Naive thymus-derived CD8-positive, alpha-beta T cell (primary cell): Measurements from ENCODE around the gene SNHG17. TPM values are rescaled to one million over a fixed set of nuclear protein-coding genes. Genes with fewer than 3 reads are reported as not detected.
"Not testable (repeated sequence)": the region's sequence is repeated elsewhere in the genome, so short reads cannot be mapped to it uniquely, and the experiment has no call there.

Experiments
- ATAC-seq, 2 donors: fragments of 150-1000 bp; cut with Tn5 transposase in 1 of 2; sonication (Bioruptor Pico), chemical (Tn5 transposase) in 1 of 2; 1 replicate in 1 of 2; 2 replicates in 1 of 2; pipeline ENCODE4 v1.10.0; 2021; ENCODE audit warnings: mild to moderate bottlenecking in 2 of 2, moderate library complexity in 2 of 2
- POLR2A ChIA-PET: fragments of 350-600 bp; sonication (Branson Sonifier 250); formaldehyde crosslinking; loops from one replicate; lab custom pipeline; 2021; ENCODE audit warnings: antibody characterized with exemption; lab: Charles Lee
- DNase-seq, 10 donors: peaks; one replicate each; pipeline versions ENCODE4 v3.0.0 to v3.0.0-alpha.2; 2020 to 2022
- H3K27ac Mint-ChIP-seq, 10 donors: one replicate each; pipeline ENCODE4 v1.8.0; 2020 to 2022; ENCODE audit warnings: mild to moderate bottlenecking in 10 of 10, mixed read lengths in 10 of 10, moderate library complexity in 4 of 10, inconsistent platforms in 1 of 10
- H3K27me3 Mint-ChIP-seq, 5 donors: one replicate each; pipeline ENCODE4 v1.8.0; 2021 to 2022; ENCODE audit warnings: mixed read lengths in 5 of 5
- H3K36me3 Mint-ChIP-seq, 3 donors: one replicate each; pipeline ENCODE4 v1.8.0; 2020 to 2022; ENCODE audit warnings: mixed read lengths in 3 of 3, mild to moderate bottlenecking in 2 of 3, inconsistent platforms in 1 of 3
- H3K4me1 Mint-ChIP-seq, 4 donors: one replicate each; pipeline ENCODE4 v1.8.0; 2021 to 2022; ENCODE audit warnings: mixed read lengths in 4 of 4
- H3K4me3 Mint-ChIP-seq, 10 donors: one replicate each; pipeline ENCODE4 v1.8.0; 2020 to 2022; ENCODE audit warnings: mild to moderate bottlenecking in 10 of 10, mixed read lengths in 10 of 10, moderate library complexity in 6 of 10, inconsistent platforms in 1 of 10
- H3K9me3 Mint-ChIP-seq, 9 donors: one replicate each; pipeline ENCODE4 v1.8.0; 2020 to 2022; ENCODE audit warnings: mixed read lengths in 9 of 9, mild to moderate bottlenecking in 3 of 9, inconsistent platforms in 1 of 9, moderate library complexity in 1 of 9
- polyA plus RNA-seq, 3 donors: library from polyadenylated mRNA; unstranded; fragments of 300-500 nt; fragmentation: Illumina TruSeq; gene quantifications; one replicate each; pipeline ENCODE4 v1.2.3, GENCODE V29; 2021
- total RNA-seq, 8 experiments: library from RNA in 2 of 8; stranded (reverse) in 2 of 8; gene quantifications; one replicate each; pipeline ENCODE4 v1.2.3 and lab custom pipeline; 2021 to 2026

The SNHG17 gene
- total RNA-seq (10 to 100 TPM; 75.3 to 78.2 TPM), polyA plus RNA-seq (100 to 1,000 TPM in 1 of 3 donors, 10 to 100 TPM in 2; 33.8 to 127 (median 57.0) TPM), total RNA-seq (lab: John Stamatoyannopoulos, UW) (32.4 to 121 (median 97.1) reads per million in 6 experiments)

- Mint-ChIP-seq H3K4me1 (peaks cover 20 to 45% (median 38%) of the 10 kb centered on the region in 4 donors), H3K27ac (peak within 1 kb of the TSS; percentile 88 to 99 (median 97)), H3K27me3 (peaks cover 0 to 5% (median 3%) of the 10 kb centered on the region in 5 donors), H3K4me3 (peak within 1 kb of the TSS; percentile 85 to 98 (median 94)), H3K9me3 (no peaks in the 10 kb centered on the region), H3K36me3 (peaks cover 0 to 38% (median 9%) of the 10 kb centered on the region in 3 donors)
- peak; percentile 82 to 93 (median 87) for DNase-seq
- ATAC-seq = peak; percentile 82 to 88
- POLR2A ChIA-PET = interaction anchor here (1.1 to 4.6 kb wide), 4 partner anchors 9 to 38 kb away, joined by 3 to 122 read pairs (median 18); partner anchors contain the start of gene RALGAPB
These were observed at the start of gene SNHG17 for GRCh38 chr20:38434770-38435554. SNHG17 (minus strand) TSS chr20:38435328.

DNA sequence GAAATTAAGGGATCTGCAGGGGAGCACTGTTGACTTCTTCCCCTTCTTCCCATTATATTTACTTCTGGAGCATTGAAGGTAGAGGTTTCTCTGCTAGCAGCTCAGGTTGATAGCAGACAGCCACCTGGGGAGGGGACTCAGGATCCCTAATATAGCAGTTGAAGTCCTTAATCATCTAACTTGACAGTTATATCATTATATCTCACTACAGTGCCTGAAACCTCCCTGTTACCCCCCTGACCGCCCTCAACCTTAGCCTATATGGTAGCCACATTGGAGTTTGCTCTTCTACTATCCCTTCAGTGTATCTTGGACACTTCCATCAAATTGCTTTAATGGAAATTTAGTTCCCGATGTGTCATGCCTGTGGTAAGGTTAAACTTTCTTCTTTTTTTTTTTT, 44.5 kb upstream of the SNHG17 start:
- Mint-ChIP-seq H3K4me3 (no peak overlapping the region), H3K36me3 (peaks cover 0 to 34% (median 10%) of the 10 kb centered on the region in 3 donors), H3K4me1 (peaks cover 28 to 71% (median 55%) of the 10 kb centered on the region in 4 donors), H3K27me3 (no peaks in the 10 kb centered on the region), H3K9me3 (no peaks in the 10 kb centered on the region), H3K27ac (no peak overlapping the region)
- DNase-seq (no peak), ATAC-seq (no peak)
- POLR2A ChIA-PET = interaction anchor here (0.7 kb wide), 1 partner anchor 26 kb away, joined by 5 read pairs; no protein-coding TSS in a partner anchor

- POLR2A ChIA-PET = no interaction called here
- H3K27ac Mint-ChIP-seq = no peak overlapping the region
- H3K9me3 Mint-ChIP-seq = no peaks in the 10 kb centered on the region
- ATAC-seq (no peak), DNase-seq (no peak)
- peaks cover 0 to 31% (median 10%) of the 10 kb centered on the region in 3 donors for H3K36me3 Mint-ChIP-seq
- H3K4me3 Mint-ChIP-seq = peak overlapping the region in 1 of 10 donors; percentile 15
- H3K27me3 Mint-ChIP-seq = no peaks in the 10 kb centered on the region
- peaks cover 31 to 72% (median 67%) of the 10 kb centered on the region in 4 donors for H3K4me1 Mint-ChIP-seq
These were observed 42.6 kb upstream of the SNHG17 start for GRCh38 chr20:38477747-38478146.

- Mint-ChIP-seq H3K9me3 (peaks cover 0 to 1% (median 0%) of the 10 kb centered on the region in 9 donors), H3K27ac (peak overlapping the region; percentile 69 to 92 (median 85)), H3K36me3 (peaks cover 0 to 10% (median 1%) of the 10 kb centered on the region in 3 donors), H3K27me3 (no peaks in the 10 kb centered on the region), H3K4me1 (peaks cover 22 to 59% (median 54%) of the 10 kb centered on the region in 4 donors), H3K4me3 (peak overlapping the region; percentile 79 to 92 (median 86))
- POLR2A ChIA-PET = interaction anchor here (0.5 to 4.4 kb wide), 7 partner anchors 9 to 441 kb away, joined by 3 to 65 read pairs (median 5); partner anchors contain the start of genes ACTR5, PPP1R16B, SNHG17 and TTI1
- no peak for DNase-seq
- ATAC-seq = no peak
These were observed 38.3 kb upstream of the SNHG17 start for GRCh38 chr20:38473367-38473795.

DNA sequence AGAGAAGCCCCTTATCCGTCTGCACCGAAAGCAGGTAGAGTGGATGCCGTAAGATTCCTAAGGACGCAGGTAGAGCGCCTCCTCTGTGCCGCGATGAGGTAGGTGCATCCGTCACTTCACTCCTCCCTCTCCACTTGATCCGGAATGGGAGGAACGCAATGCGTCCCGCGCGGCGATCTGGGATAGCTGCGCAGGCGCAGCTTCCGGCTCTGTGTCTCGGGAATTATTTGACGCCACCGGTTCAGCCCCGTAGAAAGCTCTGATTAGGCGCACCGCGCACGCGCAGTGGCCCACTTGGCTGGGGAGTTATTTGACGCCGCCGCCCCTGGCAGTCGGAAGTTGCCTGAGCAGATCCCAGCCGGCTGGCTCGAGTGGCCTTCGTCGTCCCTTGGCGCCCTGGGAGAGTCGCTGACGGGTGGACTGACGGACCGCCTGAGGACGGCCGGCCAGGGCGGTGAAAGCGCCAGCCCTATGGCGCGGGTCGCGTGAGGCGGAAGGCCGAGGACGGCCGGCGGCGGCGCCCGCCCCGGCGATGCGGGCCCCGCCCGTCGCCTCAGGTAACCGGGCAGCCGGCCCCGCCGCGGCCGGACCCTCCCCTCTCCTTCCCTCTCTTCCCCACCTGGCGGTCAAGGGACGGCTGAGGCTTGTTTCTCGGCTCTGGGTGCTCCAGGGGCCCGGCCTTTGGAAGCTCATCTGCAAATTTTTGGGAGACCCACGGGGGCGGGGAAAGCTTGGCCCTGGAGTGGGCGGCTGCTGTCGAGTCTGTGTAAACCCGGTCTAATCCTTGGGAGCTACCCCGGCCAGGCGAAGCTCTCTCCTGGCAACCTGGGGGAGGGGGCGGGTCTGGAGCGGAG, 37.6 kb upstream of the SNHG17 start, which contains the start of gene RALGAPB:
RALGAPB (plus strand) TSS at position 331 of the 854 bp plus-strand sequence. CDS start 15,590 bp downstream, outside the sequence.
- POLR2A ChIA-PET = interaction anchor here (0.5 to 4.4 kb wide), 12 partner anchors 8 to 1183 kb away, joined by 3 to 65 read pairs (median 3); partner anchors contain the start of genes ACTR5, MANBAL, PPP1R16B and SNHG17

DNA sequence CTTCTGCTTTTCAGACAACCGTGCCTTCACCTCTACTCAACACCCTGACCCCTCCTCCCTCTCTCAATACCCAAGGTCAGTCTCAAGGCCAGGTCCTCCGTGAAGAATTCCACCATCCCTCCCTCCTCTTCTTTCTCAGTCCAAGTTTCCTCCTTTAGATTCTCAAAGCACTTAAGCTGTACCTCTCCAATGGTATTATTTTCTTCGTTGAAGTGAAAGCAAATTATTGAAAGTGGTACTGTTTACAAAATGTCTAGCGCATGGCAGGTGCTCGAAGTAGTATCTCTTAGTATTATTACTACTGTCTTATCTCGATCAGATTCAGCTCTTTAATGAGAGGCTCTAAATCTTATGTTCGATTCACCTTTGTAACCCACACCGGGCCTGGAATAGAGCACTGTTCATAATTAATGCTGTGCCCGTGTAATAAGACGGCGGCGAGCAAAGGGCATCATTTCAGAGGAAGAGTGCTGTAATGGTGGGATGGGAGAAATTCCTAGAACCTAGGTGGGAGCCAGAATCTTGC, 36.9 kb upstream of the SNHG17 start:
- peak overlapping the region; percentile 82 to 93 (median 87) for H3K4me3 Mint-ChIP-seq
- POLR2A ChIA-PET = interaction anchor here (0.5 to 4.4 kb wide), 11 partner anchors 8 to 1183 kb away, joined by 3 to 65 read pairs (median 3); partner anchors contain the start of genes ACTR5, MANBAL, PPP1R16B and SNHG17
- H3K36me3 Mint-ChIP-seq = peaks cover 0 to 10% (median 0%) of the 10 kb centered on the region in 3 donors
- H3K9me3 Mint-ChIP-seq = peaks cover 0 to 1% (median 0%) of the 10 kb centered on the region in 9 donors
- ATAC-seq = peak; percentile 15 to 18
- H3K27me3 Mint-ChIP-seq = peaks cover 0 to under 1% (median 0%) of the 10 kb centered on the region in 5 donors
- H3K4me1 Mint-ChIP-seq = peaks cover 22 to 47% (median 47%) of the 10 kb centered on the region in 4 donors
- DNase-seq = peak in 1 of 10 donors; percentile 3
- peak overlapping the region; percentile 91 to 96 (median 94) for H3K27ac Mint-ChIP-seq

More for the DNA sequence above, 37.6 kb upstream of the SNHG17 start, which contains the start of gene RALGAPB:
- no peaks in the 10 kb centered on the region for H3K27me3 Mint-ChIP-seq
- peak within 1 kb of the TSS; percentile 91 to 96 (median 94) for H3K27ac Mint-ChIP-seq
- peak; percentile 94 to 99 (median 98) for DNase-seq
- peak; percentile 93 to 95 for ATAC-seq
- H3K4me3 Mint-ChIP-seq = peak within 1 kb of the TSS; percentile 83 to 93 (median 87)
- peaks cover 22 to 54% (median 52%) of the 10 kb centered on the region in 4 donors for H3K4me1 Mint-ChIP-seq
- H3K36me3 Mint-ChIP-seq = peaks cover 0 to 10% (median 1%) of the 10 kb centered on the region in 3 donors
- peaks cover 0 to 1% (median 0%) of the 10 kb centered on the region in 9 donors for H3K9me3 Mint-ChIP-seq

- DNase-seq = no peak
- Mint-ChIP-seq H3K27me3 (peaks cover 0 to 2% (median 0%) of the 10 kb centered on the region in 5 donors), H3K4me3 (peak overlapping the region in 5 of 10 donors; percentile 12 to 62 (median 16)), H3K9me3 (peaks cover 0 to 1% (median 0%) of the 10 kb centered on the region in 9 donors), H3K4me1 (peaks cover 21 to 42% (median 39%) of the 10 kb centered on the region in 4 donors), H3K36me3 (peaks cover 0 to 10% (median 0%) of the 10 kb centered on the region in 3 donors), H3K27ac (peak overlapping the region; percentile 48 to 96 (median 94))
- POLR2A ChIA-PET = interaction anchor here (4.4 kb wide), 1 partner anchor 25 kb away, joined by 65 read pairs; no protein-coding TSS in a partner anchor
- ATAC-seq = no peak
These were observed 36.1 kb upstream of the SNHG17 start for GRCh38 chr20:38471245-38471644.

- POLR2A ChIA-PET = no interaction called here
- peaks cover 0 to 1% (median 0%) of the 10 kb centered on the region in 9 donors for H3K9me3 Mint-ChIP-seq
These were observed 31.9 kb upstream of the SNHG17 start for GRCh38 chr20:38466983-38467382.

GRCh38 chr20:38466171-38466570, 31.0 kb upstream of the SNHG17 start:
- DNase-seq = no peak
- ATAC-seq = no peak
- H3K4me1 Mint-ChIP-seq = no peaks in the 10 kb centered on the region
- peaks cover 0 to 2% (median 0%) of the 10 kb centered on the region in 5 donors for H3K27me3 Mint-ChIP-seq
- H3K9me3 Mint-ChIP-seq = peaks cover 0 to 1% (median 0%) of the 10 kb centered on the region in 9 donors
- no peak overlapping the region for H3K27ac Mint-ChIP-seq
- H3K36me3 Mint-ChIP-seq = no peaks in the 10 kb centered on the region
- POLR2A ChIA-PET = no interaction called here
- H3K4me3 Mint-ChIP-seq = no peak overlapping the region

More at GRCh38 chr20:38466983-38467382, 31.9 kb upstream of the SNHG17 start:
- Mint-ChIP-seq H3K36me3 (no peaks in the 10 kb centered on the region), H3K4me1 (peaks cover 2 to 6% (median 4%) of the 10 kb centered on the region in 4 donors), H3K27ac (no peak overlapping the region), H3K4me3 (no peak overlapping the region), H3K27me3 (peaks cover 0 to 2% (median 0%) of the 10 kb centered on the region in 5 donors)
- no peak for ATAC-seq
- no peak for DNase-seq

DNA sequence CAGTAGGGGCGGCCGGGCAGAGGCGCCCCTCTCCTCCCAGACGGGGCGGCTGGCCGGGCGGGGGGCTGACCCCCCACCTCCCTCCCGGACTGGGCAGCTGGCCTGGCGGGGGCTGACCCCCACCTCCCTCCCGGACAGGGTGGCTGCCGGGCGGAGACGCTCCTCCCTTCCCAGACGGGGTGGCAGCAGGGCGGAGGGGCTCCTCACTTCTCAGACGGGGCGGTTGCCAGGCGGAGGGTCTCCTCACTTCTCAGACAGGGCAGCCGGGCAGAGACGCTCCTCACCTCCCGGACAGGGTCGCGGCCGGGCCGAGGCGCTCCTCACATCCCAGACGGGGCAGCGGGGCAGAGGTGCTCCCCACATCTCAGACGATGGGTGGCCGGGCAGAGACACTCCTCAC, 26.4 kb upstream of the SNHG17 start:
- H3K4me1 Mint-ChIP-seq, H3K9me3 Mint-ChIP-seq, H3K27ac Mint-ChIP-seq, DNase-seq, H3K27me3 Mint-ChIP-seq, ATAC-seq, H3K36me3 Mint-ChIP-seq, H3K4me3 Mint-ChIP-seq, POLR2A ChIA-PET: not testable (repeated sequence)

- H3K9me3 Mint-ChIP-seq, H3K4me3 Mint-ChIP-seq, H3K27me3 Mint-ChIP-seq, H3K27ac Mint-ChIP-seq, ATAC-seq, H3K36me3 Mint-ChIP-seq, POLR2A ChIA-PET, H3K4me1 Mint-ChIP-seq, DNase-seq: not testable (repeated sequence)
These were observed 26.0 kb upstream of the SNHG17 start for GRCh38 chr20:38461167-38461566.
